Measurements from ENCODE around the gene IER5L.

- TF ChIP-seq CTCF (IDR thresholded peaks at IDR 0.05) = no peak
- no peak for TF ChIP-seq POLR2AphosphoS5 (IDR thresholded peaks at IDR 0.05)
Measured at GRCh38 chr9:129161534-129161837, 16.6 kb downstream of the IER5L start.

All from esophagus muscularis mucosa (tissue), 3 donors.